GM19240 (cell line): Measurements from ENCODE around the gene CT45A10.
"Not testable (repeated sequence)": the region's sequence is repeated elsewhere in the genome, so short reads cannot be mapped to it uniquely, and the experiment has no call there.

Experiments used
- DNase-seq: peaks from one replicate; pipeline ENCODE4 v3.0.0; 2011; ENCODE audit warnings: low spot score; ENCODE audit not compliant: insufficient read length

Gene CT45A10, protein sequence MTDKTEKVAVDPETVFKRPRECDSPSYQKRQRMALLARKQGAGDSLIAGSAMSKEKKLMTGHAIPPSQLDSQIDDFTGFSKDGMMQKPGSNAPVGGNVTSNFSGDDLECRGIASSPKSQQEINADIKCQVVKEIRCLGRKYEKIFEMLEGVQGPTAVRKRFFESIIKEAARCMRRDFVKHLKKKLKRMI

DNA sequence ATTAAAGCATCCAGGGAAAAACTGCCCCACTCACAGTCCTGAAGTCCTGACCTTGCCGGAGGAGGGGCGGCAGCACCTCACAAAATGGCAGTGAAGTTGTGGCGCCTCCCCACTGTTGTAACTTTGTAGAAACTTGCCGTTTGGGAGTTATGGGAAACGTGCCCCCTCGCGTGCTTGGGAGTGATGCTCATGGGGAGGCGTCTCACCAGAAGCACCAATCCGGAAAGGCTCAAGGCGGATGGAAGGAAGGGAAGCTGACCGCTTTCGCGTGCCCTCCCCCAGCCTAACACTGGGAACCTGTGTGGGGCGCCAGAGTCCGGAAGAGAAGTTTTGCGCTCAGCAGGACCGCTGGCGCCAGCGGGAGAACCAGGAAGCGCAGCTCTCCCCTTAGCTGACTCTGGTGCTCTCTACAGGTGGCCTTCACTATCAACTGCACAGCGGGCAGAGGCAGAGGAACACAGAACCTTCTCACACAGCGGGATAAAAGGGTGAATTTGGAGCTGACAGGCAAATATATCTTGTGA, at the start of gene CT45A10, which contains the start of gene SAGE1:
Gene CT45A10 (minus strand): TSS at position 151 of the 524 bp plus-strand sequence. CDS start 8,100 bp downstream, outside the sequence.
Gene SAGE1 (plus strand): TSS at position 423 of the 524 bp plus-strand sequence. CDS start 2,527 bp downstream, outside the sequence.
- DNase-seq = no peak

DNA sequence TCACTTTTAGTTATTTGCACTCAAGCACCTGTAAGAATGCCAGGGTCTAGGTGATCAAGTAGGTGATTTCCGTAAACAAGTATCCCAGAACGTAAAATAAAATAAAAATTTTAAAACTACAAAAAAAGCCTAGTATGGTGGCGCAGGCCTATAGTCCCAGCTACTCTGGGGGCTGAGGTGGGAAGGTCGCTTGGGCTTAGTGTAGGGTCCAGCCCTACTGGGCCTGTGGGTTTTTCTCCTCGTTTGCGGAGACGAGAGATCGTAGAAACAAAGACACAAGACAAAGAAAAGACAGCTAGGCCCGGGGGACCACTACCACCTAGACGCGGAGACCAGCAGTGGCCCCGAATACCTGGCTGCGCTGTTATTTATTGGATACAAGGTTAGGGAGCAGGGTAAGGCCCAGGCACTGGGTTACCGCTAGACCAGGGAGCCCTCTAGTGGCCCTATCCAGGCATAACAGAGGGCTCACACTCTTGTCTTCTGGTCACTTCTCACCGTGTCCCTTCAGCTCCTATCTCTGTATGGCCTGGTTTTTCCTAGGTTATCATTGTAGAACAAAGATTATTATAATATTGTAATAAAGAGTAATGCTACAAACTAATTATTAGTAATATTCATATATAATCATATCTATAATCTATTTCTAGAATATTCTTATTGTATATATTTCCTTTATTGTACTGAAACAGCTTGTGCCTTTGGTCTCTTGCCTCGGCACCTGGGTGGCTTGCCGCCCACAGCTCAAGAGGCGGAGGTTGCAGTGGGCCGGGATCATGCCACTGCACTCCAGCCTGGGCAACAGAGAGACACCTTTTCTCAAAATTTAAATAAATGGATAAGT, 38.6 kb upstream of the CT45A10 start:
- DNase-seq = no peak

DNA sequence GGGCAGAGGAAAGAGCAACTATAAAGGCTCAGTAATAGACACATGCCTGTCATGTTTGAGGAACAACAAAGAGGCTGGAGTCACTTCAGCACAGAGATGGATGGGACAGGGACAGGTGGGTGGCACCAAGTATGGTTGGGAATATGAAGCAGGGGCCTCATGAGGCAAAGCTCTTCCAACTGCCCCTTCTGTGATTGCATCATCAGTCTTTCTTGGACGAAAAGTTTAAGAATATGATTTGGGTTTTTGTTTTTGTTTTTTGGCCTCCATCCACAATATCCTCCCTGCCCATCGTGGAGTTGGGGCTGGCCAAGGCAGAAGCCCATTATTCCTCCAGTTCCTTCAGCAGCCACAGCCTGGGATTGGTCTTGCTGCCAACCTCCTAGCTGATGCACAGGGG, 34.7 kb upstream of the CT45A10 start:
- no peak for DNase-seq

DNA sequence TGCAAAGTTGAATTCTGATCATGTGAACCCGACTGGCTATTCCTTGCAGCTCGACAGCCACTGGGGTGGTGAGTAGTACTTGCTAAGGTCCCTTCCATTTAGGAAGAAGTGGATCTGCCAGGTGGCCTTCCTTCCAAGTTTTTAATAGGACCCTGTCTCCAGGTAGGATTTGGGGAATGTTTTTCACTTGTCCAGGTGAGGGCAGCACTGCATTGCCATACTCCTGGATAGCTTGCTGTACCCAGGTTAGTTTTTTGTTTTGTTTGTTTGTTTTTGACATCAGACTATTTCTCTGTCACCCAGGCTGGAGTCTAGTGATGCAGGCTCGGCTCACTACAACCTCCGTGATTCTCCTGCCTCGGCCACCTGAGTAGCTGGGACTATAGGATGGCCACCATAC, 30.1 kb upstream of the CT45A10 start:
- no peak for DNase-seq

DNA sequence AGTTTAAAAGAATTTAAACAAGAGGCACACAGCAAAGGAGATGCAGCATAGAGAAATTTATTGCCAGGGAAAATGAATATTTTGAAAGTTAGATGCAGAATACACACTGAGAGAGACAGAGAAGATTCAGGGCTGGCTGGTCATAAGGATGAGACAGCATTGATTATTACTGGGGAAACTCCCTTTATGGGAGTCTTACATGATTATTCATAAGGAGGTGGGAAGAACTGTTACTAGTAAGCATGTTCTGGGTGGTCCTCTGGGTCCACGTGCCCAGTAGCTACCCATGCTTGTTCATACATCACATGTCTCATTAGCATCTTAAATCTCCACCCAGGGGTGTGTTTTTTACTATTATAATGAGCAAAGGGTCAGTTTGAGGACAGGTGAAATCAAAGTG, 27.3 kb upstream of the CT45A10 start:
- not testable (repeated sequence) for DNase-seq

DNA sequence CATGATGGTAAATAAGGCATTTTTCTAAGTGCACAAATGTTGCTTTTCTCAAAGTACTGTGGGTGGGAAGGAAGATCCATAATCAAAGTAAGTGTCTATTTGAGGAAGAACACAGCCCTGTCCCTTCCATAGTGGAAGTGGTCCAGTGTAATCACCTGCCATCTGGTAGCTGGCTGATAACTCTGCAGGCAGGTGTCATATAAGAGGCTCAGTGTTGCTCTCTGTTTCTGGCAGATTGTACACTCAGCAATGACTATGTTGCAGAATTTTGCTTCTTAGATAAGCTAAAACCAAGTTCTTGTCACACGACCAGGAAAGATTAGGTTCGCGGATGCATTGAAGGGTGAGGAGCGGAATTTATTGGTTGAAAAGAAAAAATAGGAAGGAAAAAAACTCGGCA, 21.2 kb upstream of the CT45A10 start:
- no peak for DNase-seq

DNA sequence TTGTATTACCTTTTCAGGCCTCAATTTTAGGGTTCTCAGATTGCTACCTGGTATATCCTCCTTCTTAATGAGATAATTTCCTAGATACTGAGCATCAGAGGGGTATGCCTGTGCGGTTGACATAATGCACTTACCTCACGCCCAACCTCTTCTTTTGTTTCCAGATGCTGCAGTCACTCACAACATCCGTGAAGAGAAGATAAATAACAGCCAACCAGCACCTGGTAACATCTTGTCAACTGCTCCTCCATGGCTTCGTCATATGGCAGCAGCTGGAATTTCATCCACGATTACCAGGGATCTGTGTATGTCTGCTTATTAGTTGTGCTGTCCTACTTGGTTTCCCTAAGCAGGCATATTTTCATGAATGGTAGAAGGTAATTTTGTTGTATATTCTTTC, 17.0 kb upstream of the CT45A10 start:
- no peak for DNase-seq

DNA sequence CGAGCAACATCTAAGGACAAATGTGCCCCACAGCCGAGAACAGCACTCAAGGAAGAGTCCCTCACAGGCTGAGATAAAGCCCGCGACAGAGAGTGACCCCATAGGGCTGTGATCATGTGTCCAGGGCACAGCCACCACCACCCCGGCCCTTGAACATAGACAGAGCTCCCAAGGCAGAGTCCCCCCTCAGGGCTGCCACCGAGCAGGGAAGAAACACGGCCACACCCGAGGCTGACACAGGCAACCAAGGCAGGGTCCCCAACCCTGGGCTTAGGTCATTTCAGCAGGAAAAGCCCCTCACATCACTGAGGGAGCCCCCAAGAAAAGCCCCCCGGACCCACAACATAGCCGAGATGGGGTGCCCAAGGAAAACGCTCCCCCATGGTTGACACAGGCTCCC, 463 bp downstream of the CT45A10 start:
- DNase-seq = no peak

DNA sequence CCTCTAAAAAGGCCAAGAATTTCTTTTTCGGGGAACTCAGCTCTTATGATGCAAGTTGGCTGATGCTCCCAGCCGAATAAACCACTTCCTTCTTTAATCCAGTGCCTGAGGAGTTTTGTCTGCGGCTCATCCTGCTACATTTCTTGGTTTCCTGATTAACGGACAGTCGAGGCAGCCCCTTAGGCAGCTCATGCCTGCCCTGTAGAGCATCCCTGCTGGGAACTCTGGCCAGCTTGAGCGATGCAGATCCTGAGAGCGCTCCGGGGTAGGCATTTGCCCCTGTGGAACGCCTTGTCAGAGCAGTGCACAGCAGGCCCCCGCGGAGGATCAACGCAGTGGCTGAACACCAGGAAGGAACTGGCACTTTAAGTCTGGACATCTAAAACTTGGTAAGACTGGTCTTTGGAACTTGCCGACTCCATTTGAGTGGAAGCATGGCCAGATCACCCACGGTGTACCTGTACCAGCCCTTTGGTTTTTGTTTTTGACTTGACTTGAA, 3.1 kb downstream of the CT45A10 start:
- no peak for DNase-seq

DNA sequence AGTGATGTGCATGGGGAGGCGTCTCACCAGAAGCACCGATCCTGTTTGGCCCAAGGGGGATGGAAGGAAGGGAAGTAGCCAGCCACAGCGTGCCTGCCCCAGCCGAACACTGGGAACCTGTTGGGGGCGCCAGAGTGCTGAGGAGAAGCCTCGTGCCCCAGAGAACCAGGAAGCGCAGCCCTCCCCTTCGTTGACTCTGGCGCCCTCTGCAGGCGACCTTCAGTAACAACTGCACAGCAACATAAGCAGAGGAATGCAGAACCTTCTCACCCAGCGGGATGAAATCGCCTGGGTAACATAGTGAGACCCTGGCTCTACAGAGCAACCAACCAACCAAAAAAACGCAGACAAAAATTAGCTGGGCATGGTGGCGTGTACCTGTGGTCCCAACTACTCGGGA, 4.3 kb downstream of the CT45A10 start:
- not testable (repeated sequence) for DNase-seq

DNA sequence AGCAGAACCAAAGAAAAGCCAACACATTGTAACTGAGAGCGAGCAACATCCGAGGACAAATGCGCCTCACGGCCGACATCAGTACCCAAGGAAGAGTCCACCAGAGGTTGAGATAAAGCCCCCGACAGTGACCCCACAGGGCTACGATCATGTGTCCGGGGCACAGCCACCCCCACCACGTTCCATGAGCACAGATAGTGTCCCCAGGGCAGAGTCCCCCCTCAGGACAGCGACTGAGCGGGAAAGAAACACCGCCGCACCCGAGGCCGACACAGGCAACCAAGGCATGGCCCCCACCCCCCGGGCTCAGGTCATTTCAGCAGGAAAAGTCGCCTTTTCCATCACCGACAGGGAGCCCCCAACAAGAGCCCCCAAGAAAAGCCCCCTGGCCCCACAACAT, 5.0 kb downstream of the CT45A10 start:
- DNase-seq = not testable (repeated sequence)

DNA sequence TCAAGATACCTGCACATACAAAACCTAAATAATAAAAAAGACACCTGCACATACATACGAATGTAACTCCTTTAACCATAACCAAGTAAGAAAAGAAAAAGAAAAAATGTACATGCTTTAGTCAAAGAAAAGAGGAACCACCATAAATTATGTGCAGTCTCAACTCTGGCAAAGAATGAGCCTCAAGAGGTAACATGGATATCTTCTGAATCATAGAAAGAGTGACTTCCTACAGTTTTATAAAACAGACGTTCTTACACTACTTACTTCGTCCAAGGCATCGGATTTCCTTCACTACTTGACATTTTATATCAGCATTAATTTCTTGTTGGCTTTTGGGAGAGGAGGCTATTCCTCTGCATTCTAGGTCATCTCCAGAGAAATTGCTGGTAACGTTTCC, 10.5 kb downstream of the CT45A10 start:
- DNase-seq = not testable (repeated sequence)

DNA sequence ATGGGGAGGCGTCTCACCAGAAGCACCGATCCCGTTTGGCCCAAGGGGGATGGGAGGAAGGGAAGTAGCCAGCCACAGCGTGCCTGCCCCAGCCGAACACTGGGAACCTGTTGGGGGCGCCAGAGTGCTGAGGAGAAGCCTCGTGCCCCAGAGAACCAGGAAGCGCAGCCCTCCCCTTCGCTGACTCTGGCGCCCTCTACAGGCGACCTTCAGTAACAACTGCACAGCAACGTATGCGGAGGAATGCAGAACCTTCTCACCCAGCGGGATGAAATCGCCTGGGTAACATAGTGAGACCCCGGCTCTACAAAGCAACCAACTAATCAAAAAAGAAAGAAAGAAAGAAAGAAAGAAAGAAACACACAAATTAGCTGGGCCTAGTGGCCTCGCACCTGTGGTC, 21.5 kb downstream of the CT45A10 start, which contains the start of gene CT45A9:
Gene CT45A9 (minus strand): TSS at position 101 of the 400 bp plus-strand sequence. CDS start 3,751 bp downstream, outside the sequence.
- not testable (repeated sequence) for DNase-seq

DNA sequence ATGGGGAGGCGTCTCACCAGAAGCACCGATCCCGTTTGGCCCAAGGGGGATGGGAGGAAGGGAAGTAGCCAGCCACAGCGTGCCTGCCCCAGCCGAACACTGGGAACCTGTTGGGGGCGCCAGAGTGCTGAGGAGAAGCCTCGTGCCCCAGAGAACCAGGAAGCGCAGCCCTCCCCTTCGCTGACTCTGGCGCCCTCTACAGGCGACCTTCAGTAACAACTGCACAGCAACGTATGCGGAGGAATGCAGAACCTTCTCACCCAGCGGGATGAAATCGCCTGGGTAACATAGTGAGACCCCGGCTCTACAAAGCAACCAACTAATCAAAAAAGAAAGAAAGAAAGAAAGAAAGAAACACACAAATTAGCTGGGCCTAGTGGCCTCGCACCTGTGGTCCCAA, 38.8 kb downstream of the CT45A10 start, which contains the start of gene CT45A8:
Gene CT45A8 (minus strand): TSS at position 101 of the 400 bp plus-strand sequence. CDS start 3,755 bp downstream, outside the sequence.
- not testable (repeated sequence) for DNase-seq

DNA sequence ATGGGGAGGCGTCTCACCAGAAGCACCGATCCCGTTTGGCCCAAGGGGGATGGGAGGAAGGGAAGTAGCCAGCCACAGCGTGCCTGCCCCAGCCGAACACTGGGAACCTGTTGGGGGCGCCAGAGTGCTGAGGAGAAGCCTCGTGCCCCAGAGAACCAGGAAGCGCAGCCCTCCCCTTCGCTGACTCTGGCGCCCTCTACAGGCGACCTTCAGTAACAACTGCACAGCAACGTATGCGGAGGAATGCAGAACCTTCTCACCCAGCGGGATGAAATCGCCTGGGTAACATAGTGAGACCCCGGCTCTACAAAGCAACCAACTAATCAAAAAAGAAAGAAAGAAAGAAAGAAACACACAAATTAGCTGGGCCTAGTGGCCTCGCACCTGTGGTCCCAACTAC, 56.1 kb downstream of the CT45A10 start, which contains the start of gene CT45A7:
Gene CT45A7 (minus strand): TSS at position 101 of the 400 bp plus-strand sequence. CDS start 3,747 bp downstream, outside the sequence.
- DNase-seq = not testable (repeated sequence)
